ENCODE data around the gene ASH1L. TPM values are rescaled to one million over a fixed set of nuclear protein-coding genes. Genes with fewer than 3 reads are reported as not detected.
A peak's percentile ranks its signal among the peaks of the same experiment; 100 is the strongest.

Gene ASH1L
- total RNA-seq, 1 donor from 2014 or later = 43.7 TPM

DNA sequence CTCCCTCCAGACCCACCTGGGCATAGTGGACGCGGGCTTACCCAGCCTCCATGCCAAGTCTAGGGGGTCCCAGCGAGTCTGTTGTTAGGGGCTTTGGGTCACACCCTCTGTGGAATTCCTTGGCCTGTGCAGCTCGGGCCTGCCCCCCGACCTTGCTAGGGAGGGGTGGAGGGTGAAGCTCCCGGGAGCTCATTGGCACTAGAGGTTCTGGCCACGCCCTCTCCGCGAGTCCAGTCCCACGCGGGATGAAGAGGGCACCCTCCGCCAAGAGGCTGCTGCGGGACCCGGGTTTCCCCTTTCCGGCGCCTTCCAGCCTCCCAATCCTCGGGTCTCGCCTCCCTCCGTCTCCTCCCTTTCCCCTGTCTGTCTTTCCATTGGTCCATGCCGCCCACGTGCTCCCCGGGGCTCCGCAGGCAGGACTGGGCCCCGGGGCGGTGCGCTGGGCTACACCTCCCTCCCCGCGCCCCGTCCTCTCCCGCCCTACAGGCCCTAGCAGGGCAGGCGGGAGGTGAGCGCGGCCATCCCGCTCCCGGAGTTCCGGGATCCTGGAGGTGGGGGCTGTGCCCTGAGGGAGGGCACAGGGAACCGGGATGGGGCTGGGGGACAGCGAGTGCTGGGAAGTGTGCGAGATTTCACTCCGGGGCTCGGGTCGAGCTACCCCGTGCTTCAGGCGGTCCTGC lies 238.4 kb downstream of the ASH1L start:
- H3K27me3 Mint-ChIP-seq = no peaks in the 10 kb centered on the region
- H3K9me3 Mint-ChIP-seq = no peaks in the 10 kb centered on the region
- H3K36me3 Mint-ChIP-seq = no peaks in the 10 kb centered on the region
- H3K27ac Mint-ChIP-seq = peak overlapping the region; percentile 58
- DNase-seq (ENCODE audit: extremely low spot score, unreplicated experiment) = peak; percentile 92
- H3K4me1 Mint-ChIP-seq (ENCODE audit: unreplicated experiment) = peaks cover 28% of the 10 kb centered on the region
- no peak for TF ChIP-seq CTCF (conservative IDR thresholded peaks at IDR 0.05)
- peak overlapping the region; percentile 90 for H3K4me3 Mint-ChIP-seq

DNA sequence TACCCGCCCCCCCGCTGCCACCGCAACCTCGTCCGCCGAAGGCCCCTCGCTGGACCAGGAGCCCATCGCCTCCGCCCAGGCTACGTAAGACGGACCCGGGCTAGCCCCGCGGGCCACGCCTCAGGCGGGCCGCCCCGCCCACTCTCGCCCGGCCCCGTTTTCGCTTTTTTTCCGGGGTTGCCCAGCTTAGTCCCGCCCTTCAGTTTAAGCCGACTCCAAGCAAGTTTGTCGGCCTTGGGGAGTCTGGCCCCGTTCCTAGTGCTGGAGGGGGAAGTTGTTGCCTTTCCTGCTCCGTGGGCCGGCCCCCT lies 238.9 kb downstream of the ASH1L start:
- Mint-ChIP-seq H3K36me3 (no peaks in the 10 kb centered on the region), H3K4me3 (peak overlapping the region; percentile 90), H3K27ac (peak overlapping the region; percentile 58), H3K9me3 (no peaks in the 10 kb centered on the region), H3K4me1 (ENCODE audit: unreplicated experiment) (peaks cover 28% of the 10 kb centered on the region), H3K27me3 (no peaks in the 10 kb centered on the region)
- DNase-seq (ENCODE audit: extremely low spot score, unreplicated experiment) = peak; percentile 85
- TF ChIP-seq CTCF (conservative IDR thresholded peaks at IDR 0.05) = no peak

GRCh38 chr1:155322953-155323728 lies 239.5 kb downstream of the ASH1L start:
- DNase-seq (ENCODE audit: extremely low spot score, unreplicated experiment) = peak; percentile 96
- Mint-ChIP-seq H3K4me1 (ENCODE audit: unreplicated experiment) (peaks cover 28% of the 10 kb centered on the region), H3K36me3 (no peaks in the 10 kb centered on the region), H3K9me3 (no peaks in the 10 kb centered on the region), H3K27ac (no peak overlapping the region), H3K4me3 (peak overlapping the region; percentile 90), H3K27me3 (no peaks in the 10 kb centered on the region)
- peak; percentile 99 for TF ChIP-seq CTCF (conservative IDR thresholded peaks at IDR 0.05)

GRCh38 chr1:155322571-155322952 lies 240.0 kb downstream of the ASH1L start:
- Mint-ChIP-seq H3K4me1 (ENCODE audit: unreplicated experiment) (peaks cover 28% of the 10 kb centered on the region), H3K9me3 (no peaks in the 10 kb centered on the region), H3K4me3 (peak overlapping the region; percentile 86), H3K27me3 (no peaks in the 10 kb centered on the region), H3K36me3 (no peaks in the 10 kb centered on the region), H3K27ac (peak overlapping the region; percentile 46)
- no peak for TF ChIP-seq CTCF (conservative IDR thresholded peaks at IDR 0.05)
- no peak for DNase-seq (ENCODE audit: extremely low spot score, unreplicated experiment)

DNA sequence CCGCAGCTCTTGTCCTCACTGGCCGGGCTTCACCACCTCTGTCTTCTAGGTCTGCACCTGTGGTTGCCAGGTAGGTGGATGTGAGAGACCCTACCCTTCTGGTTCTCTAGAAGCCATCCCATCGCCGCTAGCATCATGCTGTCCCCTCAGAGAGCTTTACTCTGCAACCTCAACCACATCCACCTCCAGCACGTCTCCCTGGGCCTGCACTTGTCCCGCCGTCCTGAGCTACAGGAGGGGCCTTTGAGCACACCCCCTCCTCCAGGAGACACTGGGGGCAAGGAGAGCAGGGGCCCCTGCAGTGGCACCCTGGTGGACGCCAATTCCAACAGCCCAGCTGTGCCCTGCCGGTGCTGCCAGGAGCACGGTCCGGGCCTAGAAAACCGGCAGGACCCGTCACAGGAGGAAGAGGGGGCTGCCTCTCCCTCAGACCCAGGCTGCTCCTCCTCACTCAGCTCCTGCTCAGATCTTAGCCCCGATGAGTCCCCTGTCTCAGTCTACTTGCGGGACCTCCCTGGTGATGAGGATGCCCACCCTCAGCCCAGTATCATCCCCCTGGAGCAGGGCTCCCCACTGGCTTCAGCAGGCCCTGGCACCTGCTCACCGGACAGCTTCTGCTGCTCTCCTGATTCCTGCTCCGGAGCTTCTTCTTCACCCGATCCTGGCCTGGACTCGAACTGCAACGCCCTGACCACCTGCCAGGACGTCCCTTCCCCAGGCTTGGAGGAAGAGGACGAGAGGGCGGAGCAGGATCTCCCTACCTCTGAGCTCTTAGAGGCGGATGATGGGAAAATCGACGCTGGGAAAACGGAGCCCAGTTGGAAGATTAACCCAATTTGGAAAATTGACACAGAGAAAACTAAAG lies 240.7 kb downstream of the ASH1L start:
- Mint-ChIP-seq H3K4me3 (peak overlapping the region; percentile 86), H3K9me3 (no peaks in the 10 kb centered on the region), H3K27ac (peak overlapping the region; percentile 46), H3K4me1 (ENCODE audit: unreplicated experiment) (peaks cover 28% of the 10 kb centered on the region), H3K27me3 (no peaks in the 10 kb centered on the region), H3K36me3 (no peaks in the 10 kb centered on the region)
- no peak for DNase-seq (ENCODE audit: extremely low spot score, unreplicated experiment)
- no peak for TF ChIP-seq CTCF (conservative IDR thresholded peaks at IDR 0.05)
